Gastroesophageal sphincter (tissue), 3 donors: ENCODE results near the gene FRRS1L.

ENCODE experiments used
- CTCF ChIP-seq, 4 experiments: fragments of 200-600 bp in 2 of 4; fragments of 450-650 bp in 2 of 4; sonication (generic) in 1 of 4; IDR thresholded peaks; one replicate each; pipeline ENCODE4 v1.5.1; 2017 to 2019; ENCODE audit warnings: antibody characterized with exemption in 4 of 4, mild to moderate bottlenecking in 2 of 4, moderate library complexity in 2 of 4
- EP300 ChIP-seq: sonication (generic); formaldehyde crosslinking; IDR thresholded peaks from one replicate; pipeline ENCODE4 v1.6.1; 2017; ENCODE audit warnings: antibody characterized with exemption, mild to moderate bottlenecking

- TF ChIP-seq CTCF (IDR thresholded peaks at IDR 0.05): no peak
- no peak for TF ChIP-seq EP300
Measured at GRCh38 chr9:109156708-109157107, 10.3 kb downstream of the FRRS1L start.
